ENCODE data around the gene RANBP3.
"Not testable (repeated sequence)": the region's sequence is repeated elsewhere in the genome, so short reads cannot be mapped to it uniquely, and the experiment has no call there.

Gene RANBP3

DNA sequence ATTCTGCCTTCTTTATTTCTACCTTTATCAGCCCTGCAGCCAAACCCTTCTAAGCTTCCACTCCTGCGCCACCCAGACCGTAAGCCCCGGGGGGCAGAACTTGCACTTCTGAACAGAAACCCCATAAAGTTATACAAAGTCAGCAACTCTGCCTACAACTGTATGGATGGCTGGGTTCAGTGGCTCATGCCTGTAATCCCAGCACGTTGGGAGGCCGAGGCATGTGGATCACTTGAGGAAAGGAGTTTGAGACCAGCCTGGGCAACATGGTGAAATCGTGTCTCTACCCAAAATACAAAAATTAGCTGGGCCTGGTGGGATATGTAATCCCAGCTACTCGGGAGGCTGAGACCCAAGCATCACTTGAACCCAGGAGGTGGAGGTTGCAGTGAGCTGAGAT lies 10.4 kb downstream of the RANBP3 start:
- Mint-ChIP-seq H3K27me3 (no peaks in the 10 kb centered on the region), H3K9me3 (no peaks in the 10 kb centered on the region), H3K27ac (peak overlapping the region; percentile 78), H3K4me1 (peaks cover 81% of the 10 kb centered on the region), H3K36me3 (peaks cover 22% of the 10 kb centered on the region), H3K4me3 (no peak overlapping the region)
- ATAC-seq = no peak

GRCh38 chr19:5966941-5967340 lies 11.0 kb downstream of the RANBP3 start:
- Mint-ChIP-seq H3K4me1 (peaks cover 81% of the 10 kb centered on the region), H3K4me3 (no peak overlapping the region), H3K36me3 (peaks cover 17% of the 10 kb centered on the region), H3K9me3 (no peaks in the 10 kb centered on the region), H3K27me3 (no peaks in the 10 kb centered on the region), H3K27ac (no peak overlapping the region)
- ATAC-seq = no peak

GRCh38 chr19:5966215-5966614 lies 11.7 kb downstream of the RANBP3 start:
- no peak overlapping the region for H3K4me3 Mint-ChIP-seq
- no peaks in the 10 kb centered on the region for H3K27me3 Mint-ChIP-seq
- H3K9me3 Mint-ChIP-seq = no peaks in the 10 kb centered on the region
- H3K27ac Mint-ChIP-seq = no peak overlapping the region
- no peak for ATAC-seq
- peaks cover 17% of the 10 kb centered on the region for H3K36me3 Mint-ChIP-seq
- peaks cover 85% of the 10 kb centered on the region for H3K4me1 Mint-ChIP-seq

DNA sequence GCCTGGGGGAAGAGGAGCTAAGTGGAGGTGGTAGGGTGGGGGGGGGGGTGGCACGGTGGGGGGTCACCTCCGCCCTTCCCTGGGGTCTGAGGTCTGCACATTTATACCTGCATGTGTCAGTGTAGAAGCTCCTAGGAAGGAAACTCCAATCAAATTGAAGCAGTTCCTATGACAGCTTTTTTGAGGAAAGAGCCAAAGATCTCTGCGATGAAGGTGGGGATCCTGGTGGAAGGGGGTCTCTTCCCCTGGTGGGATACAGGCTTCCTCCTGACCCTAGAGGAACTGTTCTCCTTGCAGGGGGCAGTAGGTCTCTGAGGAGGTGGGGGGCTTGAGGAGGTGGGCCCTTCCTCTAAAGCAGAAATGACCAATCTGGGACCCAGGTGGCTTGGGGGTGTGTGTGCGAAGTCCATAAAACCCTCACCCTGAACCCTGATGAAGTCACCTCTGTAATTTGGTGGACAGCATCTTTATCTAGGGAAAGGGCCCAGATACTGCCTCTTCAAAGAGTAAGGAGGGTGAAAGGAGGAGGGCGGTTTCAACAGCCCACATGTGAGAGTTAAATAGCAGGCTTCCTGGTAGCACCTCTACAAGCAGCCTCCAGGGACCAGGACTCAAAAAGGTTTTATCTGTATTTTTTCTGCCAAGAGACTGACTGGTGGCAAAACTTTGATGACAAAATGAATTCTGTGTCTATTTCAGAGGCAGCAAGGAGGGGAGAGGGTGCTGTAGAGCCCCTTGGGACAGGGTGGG lies 12.9 kb downstream of the RANBP3 start:
- no peaks in the 10 kb centered on the region for H3K27me3 Mint-ChIP-seq
- ATAC-seq = no peak
- no peaks in the 10 kb centered on the region for H3K9me3 Mint-ChIP-seq
- peak overlapping the region; percentile 48 for H3K27ac Mint-ChIP-seq
- H3K4me3 Mint-ChIP-seq = no peak overlapping the region
- peaks cover 12% of the 10 kb centered on the region for H3K36me3 Mint-ChIP-seq
- peaks cover 88% of the 10 kb centered on the region for H3K4me1 Mint-ChIP-seq

- no peaks in the 10 kb centered on the region for H3K9me3 Mint-ChIP-seq
- peaks cover 12% of the 10 kb centered on the region for H3K36me3 Mint-ChIP-seq
- peak overlapping the region; percentile 48 for H3K27ac Mint-ChIP-seq
- H3K4me1 Mint-ChIP-seq = peaks cover 86% of the 10 kb centered on the region
- H3K27me3 Mint-ChIP-seq = no peaks in the 10 kb centered on the region
- no peak for ATAC-seq
- no peak overlapping the region for H3K4me3 Mint-ChIP-seq
These were observed 14.1 kb downstream of the RANBP3 start for GRCh38 chr19:5963855-5964254.

GRCh38 chr19:5963259-5963658 lies 14.7 kb downstream of the RANBP3 start:
- ATAC-seq, H3K4me3 Mint-ChIP-seq, H3K27me3 Mint-ChIP-seq, H3K9me3 Mint-ChIP-seq: not testable (repeated sequence)
- H3K4me1 Mint-ChIP-seq = peaks cover 82% of the 10 kb centered on the region
- peak overlapping the region; percentile 86 for H3K27ac Mint-ChIP-seq
- peaks cover 12% of the 10 kb centered on the region for H3K36me3 Mint-ChIP-seq

DNA sequence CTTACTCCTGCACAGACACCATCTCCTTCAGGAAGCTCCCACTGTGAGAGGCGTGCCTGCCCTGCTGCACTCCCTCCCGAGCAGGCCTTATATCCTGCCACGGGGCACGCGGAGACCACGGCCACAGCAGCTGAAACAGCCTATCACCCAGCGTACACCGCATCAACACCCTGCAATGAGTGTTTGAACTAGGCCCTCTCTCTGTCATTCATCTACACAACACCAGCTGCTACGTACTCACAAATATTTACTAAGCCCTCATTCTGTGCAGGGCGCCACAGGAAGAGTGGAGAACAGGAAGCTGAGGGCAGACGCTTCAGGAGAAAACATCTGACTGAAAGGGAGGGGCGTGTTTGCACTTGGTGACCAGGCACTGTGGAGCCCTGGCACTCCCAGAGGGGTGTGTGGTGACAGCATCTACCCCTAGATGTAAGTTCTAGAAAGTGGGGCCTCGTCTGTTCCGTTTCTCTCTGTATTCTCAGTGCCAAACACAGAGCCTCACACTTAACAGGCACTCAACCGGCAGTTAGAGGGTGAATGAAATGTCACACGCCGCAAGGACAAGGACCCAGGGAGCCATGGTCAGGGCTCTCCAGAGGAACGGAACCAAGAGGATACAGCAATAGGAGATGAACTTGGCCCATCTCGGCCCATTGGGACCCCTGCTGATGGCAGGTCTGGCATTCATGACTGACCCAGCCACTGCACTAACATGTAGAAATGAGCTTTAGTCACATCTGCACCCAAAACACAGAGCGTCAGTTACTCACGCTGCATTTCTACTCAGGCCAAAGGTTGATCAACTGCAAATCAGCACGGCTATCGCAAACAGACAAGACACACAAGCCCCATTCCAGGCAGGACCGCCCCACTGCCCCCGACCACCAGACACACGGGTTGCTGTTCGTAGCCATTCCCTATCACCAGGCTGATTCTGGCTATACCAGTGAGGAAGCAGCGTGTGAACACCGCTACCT lies 15.7 kb downstream of the RANBP3 start:
- Mint-ChIP-seq H3K27ac (peak overlapping the region; percentile 86), H3K4me1 (peaks cover 72% of the 10 kb centered on the region), H3K4me3 (peak overlapping the region; percentile 51)

DNA sequence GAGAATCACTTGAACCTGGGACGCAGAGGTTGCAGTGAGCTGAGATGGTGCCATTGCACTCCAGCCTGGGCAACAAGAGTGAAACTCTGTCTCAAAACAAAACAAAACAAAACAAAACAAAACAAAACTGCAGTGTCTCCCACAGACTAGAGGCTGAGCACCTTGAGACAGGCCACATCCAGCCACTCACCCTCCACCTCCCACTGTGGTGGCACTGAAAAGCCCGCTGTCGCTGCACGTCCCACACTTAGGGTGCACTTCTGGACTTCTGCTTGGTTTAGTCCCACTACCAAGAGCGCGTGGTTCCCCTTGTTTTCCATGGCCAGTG lies 16.3 kb downstream of the RANBP3 start:
- not testable (repeated sequence) for ATAC-seq, H3K9me3 Mint-ChIP-seq, H3K36me3 Mint-ChIP-seq, H3K27me3 Mint-ChIP-seq
- H3K27ac Mint-ChIP-seq = peak overlapping the region; percentile 86
- peak overlapping the region; percentile 51 for H3K4me3 Mint-ChIP-seq
- peaks cover 75% of the 10 kb centered on the region for H3K4me1 Mint-ChIP-seq

More for the DNA sequence above, 15.7 kb downstream of the RANBP3 start:
- no peaks in the 10 kb centered on the region for H3K27me3 Mint-ChIP-seq
- H3K9me3 Mint-ChIP-seq = no peaks in the 10 kb centered on the region
- peaks cover 8% of the 10 kb centered on the region for H3K36me3 Mint-ChIP-seq
- ATAC-seq = peak; percentile 87

- peaks cover 6% of the 10 kb centered on the region for H3K36me3 Mint-ChIP-seq
- no peaks in the 10 kb centered on the region for H3K9me3 Mint-ChIP-seq
- no peak overlapping the region for H3K4me3 Mint-ChIP-seq
- H3K27me3 Mint-ChIP-seq = no peaks in the 10 kb centered on the region
- no peak for ATAC-seq
- H3K4me1 Mint-ChIP-seq = peaks cover 78% of the 10 kb centered on the region
- H3K27ac Mint-ChIP-seq = peak overlapping the region; percentile 25
These were observed 17.6 kb downstream of the RANBP3 start for GRCh38 chr19:5960005-5961001.

DNA sequence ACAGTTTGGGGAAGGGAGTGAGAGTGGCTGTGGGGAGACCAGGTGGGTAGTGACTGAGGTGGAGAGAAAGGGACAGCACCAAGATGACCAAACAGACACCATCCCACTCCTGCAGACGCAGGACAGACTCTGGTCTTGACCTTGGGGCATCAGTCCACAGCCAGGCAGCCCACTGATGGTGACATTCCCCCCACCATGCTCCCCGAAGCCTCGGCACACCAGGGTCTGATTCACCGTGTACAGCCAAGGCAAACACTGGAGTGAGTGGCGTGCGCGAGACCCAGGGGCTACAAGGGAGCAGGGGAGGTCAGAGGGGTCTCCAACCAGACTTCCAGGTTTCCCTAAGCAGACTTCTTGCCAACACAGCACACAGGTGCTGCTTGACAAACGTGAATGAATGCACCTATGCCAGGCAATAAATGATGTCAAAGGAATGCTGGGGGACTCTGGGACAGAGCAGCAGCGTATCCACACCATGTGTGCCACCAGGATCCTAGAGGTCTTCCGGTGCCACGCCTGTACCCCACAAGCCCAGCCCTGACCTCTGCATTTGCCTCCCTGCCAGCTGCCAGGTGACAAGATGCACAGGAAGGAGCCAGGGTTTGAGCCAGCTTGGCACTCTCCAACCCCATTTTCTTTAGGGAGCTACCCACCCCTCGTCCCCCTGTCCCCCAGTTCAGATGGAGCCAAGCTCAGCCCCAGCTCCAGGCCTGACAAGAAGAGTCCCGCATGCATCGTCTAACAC lies 18.5 kb downstream of the RANBP3 start:
- Mint-ChIP-seq H3K4me3 (no peak overlapping the region), H3K27ac (peak overlapping the region; percentile 55), H3K9me3 (no peaks in the 10 kb centered on the region), H3K27me3 (no peaks in the 10 kb centered on the region), H3K36me3 (peaks cover 6% of the 10 kb centered on the region), H3K4me1 (peaks cover 73% of the 10 kb centered on the region)
- no peak for ATAC-seq

GRCh38 chr19:5958851-5959122 lies 19.2 kb downstream of the RANBP3 start:
- Mint-ChIP-seq H3K4me3 (no peak overlapping the region), H3K9me3 (no peaks in the 10 kb centered on the region), H3K36me3 (peaks cover 8% of the 10 kb centered on the region), H3K27ac (peak overlapping the region; percentile 55), H3K27me3 (no peaks in the 10 kb centered on the region), H3K4me1 (peaks cover 73% of the 10 kb centered on the region)
- no peak for ATAC-seq

- no peak overlapping the region for H3K4me3 Mint-ChIP-seq
- peaks cover 8% of the 10 kb centered on the region for H3K36me3 Mint-ChIP-seq
- no peaks in the 10 kb centered on the region for H3K27me3 Mint-ChIP-seq
- H3K27ac Mint-ChIP-seq = peak overlapping the region; percentile 55
- peaks cover 73% of the 10 kb centered on the region for H3K4me1 Mint-ChIP-seq
- ATAC-seq = no peak
- H3K9me3 Mint-ChIP-seq = no peaks in the 10 kb centered on the region
These were observed 19.7 kb downstream of the RANBP3 start for GRCh38 chr19:5958074-5958850.

DNA sequence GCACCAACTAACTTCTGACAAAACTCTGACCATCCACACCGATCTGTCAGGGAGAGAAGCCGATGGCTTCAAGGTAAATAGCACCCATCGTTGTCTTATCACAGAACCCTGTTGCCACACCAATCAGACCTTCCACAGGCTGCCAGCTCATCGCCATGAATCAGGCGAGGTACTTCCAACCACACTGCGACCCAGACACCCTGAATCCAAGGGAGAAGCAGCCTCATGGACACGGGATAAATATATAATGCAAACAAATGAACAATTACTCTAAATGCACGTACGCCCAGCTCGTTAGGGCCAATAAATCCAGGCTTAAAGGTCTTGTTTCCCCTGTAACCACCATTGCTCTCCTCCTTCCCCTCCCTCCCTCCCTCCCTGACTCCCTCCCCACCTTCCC lies 20.8 kb downstream of the RANBP3 start:
- Mint-ChIP-seq H3K36me3 (peaks cover 8% of the 10 kb centered on the region), H3K9me3 (no peaks in the 10 kb centered on the region), H3K4me1 (peaks cover 73% of the 10 kb centered on the region), H3K27me3 (no peaks in the 10 kb centered on the region), H3K4me3 (no peak overlapping the region), H3K27ac (no peak overlapping the region)
- ATAC-seq = no peak

DNA sequence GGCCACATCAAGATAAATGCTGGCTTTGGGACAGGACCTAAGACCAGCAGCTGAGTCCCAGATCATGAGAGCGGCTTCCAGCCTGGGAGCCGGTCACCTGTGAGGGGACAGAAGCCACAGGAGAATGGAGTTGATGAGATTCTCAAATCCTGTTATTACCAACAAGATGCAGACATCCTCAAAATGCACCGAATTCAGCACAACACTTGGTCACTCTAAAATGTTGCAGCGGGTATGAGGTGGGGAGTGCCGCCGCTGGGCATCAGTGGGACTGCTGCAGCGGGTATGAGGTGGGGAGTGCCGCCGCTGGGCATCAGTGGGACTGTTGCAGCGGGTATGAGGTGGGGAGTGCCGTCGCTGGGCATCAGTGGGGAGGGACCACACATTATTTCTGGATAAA lies 21.2 kb downstream of the RANBP3 start:
- Mint-ChIP-seq H3K27me3 (no peaks in the 10 kb centered on the region), H3K36me3 (peaks cover 8% of the 10 kb centered on the region), H3K4me1 (peaks cover 73% of the 10 kb centered on the region)

More for the DNA sequence above, 21.2 kb downstream of the RANBP3 start:
- no peak for ATAC-seq
- H3K27ac Mint-ChIP-seq = no peak overlapping the region
- H3K9me3 Mint-ChIP-seq = no peaks in the 10 kb centered on the region
- H3K4me3 Mint-ChIP-seq = no peak overlapping the region
